Adipose tissue (tissue), 3 donors: ENCODE results near the gene TMEM132C. TPM values are rescaled to one million over a fixed set of nuclear protein-coding genes. Genes with fewer than 3 reads are reported as not detected.

Experiments
- H3K27ac ChIP-seq: one replicate; pipeline ENCODE4 v1.5.1; 2013; ENCODE audit warnings: low read depth, low read length
- WGBS, 3 donors: extraction: QIAGEN DNeasy Blood & Tissue Kit; methylation state at CpG; one replicate each; pipeline ENCODE4 v1.1.7; 2013; 5-methylcytosine and 5-hydroxymethylcytosine counted together
- polyA plus RNA-seq, 3 donors: library from polyadenylated mRNA; stranded (reverse); fragments of 200-250 nt; gene quantifications; one replicate each; pipeline ENCODE4 v1.2.3, GENCODE V29; 2013
- donor health status: healthy with polysubstance abuse.
- donor health status: Bipolar disorder and iron deficiency.
- donor health status: healthy.

TMEM132C gene
- polyA plus RNA-seq, 3 donors: 3.1 to 55.5 (median 18.7) TPM

DNA sequence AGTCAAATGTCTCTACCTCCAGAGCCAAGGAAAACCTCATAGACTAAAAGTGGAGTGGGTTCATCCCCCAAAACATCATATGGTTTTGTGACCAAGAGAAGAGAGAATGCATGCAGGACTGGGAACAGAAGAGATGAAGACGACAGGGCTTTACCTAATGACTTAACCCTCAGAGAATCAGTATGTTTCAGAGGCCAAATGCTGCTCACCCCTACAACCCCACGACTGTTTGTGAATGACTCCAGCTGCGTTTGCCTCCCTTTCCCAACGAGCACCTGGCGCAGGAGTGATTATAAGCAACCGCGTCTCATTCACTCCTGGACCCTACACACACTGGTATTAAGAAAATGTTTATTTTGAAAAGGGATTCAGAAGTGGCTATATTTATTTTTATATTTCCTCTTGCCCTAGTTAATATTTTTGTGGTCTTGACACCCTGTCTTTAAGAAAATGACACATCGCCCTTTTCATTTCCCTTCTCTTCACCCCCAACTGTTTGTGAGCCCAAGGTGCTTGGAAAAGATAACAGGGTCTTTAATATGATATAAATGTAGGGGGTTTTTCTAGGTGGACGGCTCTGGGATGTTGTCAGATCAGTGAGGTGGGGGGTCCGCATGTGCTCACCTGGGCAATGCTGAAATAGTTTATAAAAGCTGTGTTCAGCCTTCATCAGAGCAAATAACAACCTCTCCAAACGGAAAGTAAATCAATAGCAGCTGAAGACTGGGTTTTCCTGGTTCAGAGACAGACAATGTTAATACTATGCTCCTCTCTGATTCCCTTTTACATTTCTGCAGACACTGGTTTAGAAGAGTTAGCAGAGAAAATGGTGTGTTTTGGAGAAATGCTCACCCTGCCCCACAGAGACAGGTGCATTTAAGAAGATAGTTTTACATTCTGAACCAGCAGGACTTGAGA, 479.1 kb downstream of the TMEM132C start:
- 25 to 46% (median 43%) methylated on average over 11 of the region's 11 CpGs for WGBS, 3 donors
- no peak overlapping the region for H3K27ac ChIP-seq

DNA sequence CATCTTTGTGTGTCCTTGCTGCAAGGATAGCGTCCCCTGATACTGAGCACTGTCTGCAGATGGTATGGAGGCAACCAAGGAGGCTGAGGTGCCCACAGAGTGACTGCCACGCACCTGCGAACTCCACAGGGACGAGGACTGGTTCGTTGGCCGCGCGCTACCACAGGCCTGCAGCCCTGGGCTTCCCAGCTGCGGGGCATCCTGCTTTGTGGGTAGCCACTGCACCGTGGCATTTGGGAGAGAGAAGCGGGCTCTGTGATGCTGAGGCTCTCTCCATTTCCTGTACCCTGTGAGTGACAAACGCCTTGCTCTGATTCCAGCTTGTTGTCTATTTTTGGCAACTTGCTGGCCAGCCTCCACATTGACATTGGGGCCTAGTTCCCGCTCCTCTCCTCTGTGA, 480.5 kb downstream of the TMEM132C start:
- 72 to 75% (median 72%) methylated on average over 13 of the region's 13 CpGs for WGBS, 3 donors
- no peak overlapping the region for H3K27ac ChIP-seq

DNA sequence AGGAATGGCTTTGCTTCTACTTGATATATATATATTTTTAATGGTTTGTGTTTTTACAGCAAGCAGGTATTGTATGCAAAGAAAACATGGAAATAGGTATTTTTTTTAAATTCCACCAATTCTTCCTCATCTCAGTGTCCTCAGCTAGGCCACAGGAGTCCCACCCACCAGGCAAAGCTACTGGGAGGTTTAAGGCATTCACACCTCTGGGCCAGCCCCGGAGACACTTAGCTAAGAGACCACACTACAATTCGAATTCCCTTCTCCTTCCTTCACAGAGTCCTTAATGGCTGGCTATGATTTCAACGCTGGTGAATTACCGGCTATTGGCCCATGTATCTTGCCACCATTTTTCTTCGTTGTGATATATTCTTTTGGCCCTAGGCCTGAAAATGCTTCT, 485.4 kb downstream of the TMEM132C start:
- 71 to 77% (median 74%) methylated on average over 5 of the region's 5 CpGs for WGBS, 3 donors
- no peak overlapping the region for H3K27ac ChIP-seq

GRCh38 chr12:128753438-128753837, 486.5 kb downstream of the TMEM132C start:
- H3K27ac ChIP-seq: no peak overlapping the region
- 54 to 60% (median 59%) methylated on average over 4 of the region's 4 CpGs for WGBS, 3 donors

GRCh38 chr12:128754275-128754674, 487.3 kb downstream of the TMEM132C start:
- no peak overlapping the region for H3K27ac ChIP-seq
- WGBS, 3 donors: 73 to 96% (median 75%) methylated on average over 3 of the region's 3 CpGs

GRCh38 chr12:128755566-128755965, 488.6 kb downstream of the TMEM132C start:
- H3K27ac ChIP-seq: no peak overlapping the region
- WGBS, 3 donors: 64 to 83% (median 79%) methylated on average over 4 of the region's 4 CpGs
